T follicular helper cell (primary cell): ENCODE measurements around the gene COL9A2.

Experiments
- DNase-seq: peaks from one replicate; pipeline ENCODE4 v3.0.0-alpha.2; 2020; ENCODE audit warnings: low read depth

The COL9A2 gene

DNA sequence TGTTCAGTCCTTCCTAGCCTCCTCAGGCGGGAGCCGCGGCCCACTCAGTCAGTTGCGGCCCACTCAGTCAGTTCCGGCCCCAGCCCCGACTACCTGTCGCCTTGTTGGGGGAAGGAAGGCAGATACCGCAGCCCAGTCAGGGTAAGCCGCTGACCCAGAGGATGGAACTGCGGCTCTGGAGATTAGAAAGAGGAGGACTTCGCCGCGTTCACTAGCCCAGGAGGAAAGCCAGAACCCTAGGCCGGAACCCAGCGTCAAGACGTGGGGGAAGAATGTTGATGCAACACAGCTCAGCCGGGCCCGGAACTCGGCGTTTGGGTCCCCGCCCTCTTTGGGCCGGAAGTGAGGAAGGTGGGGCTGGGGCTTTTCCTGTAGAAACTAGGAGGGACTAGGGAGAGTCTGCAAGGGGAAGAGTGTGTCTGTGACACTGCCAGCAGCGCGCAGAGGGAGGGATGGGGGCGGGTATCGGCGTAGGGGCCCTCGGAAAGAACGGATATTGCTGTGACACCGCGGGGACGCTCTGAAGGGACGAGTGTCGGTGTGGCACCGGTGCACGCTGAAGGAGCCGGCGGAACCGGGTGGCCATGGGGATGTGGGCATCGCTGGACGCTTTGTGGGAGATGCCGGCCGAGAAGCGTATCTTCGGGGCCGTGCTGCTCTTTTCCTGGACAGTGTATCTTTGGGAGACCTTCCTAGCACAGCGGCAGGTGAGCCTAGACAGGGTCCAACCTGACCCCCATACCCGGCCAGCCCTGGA lies 59.2 kb downstream of the COL9A2 start, which contains the start of gene ZMPSTE24:
Gene ZMPSTE24 (plus strand): TSS at position 549 of the 757 bp plus-strand sequence. CDS start 36 bp downstream, at position 585.
- DNase-seq, result peak; percentile 95

- DNase-seq, result no peak
These were observed 59.8 kb downstream of the COL9A2 start for GRCh38 chr1:40257313-40257687.

- DNase-seq, result no peak
These were observed 60.5 kb downstream of the COL9A2 start for GRCh38 chr1:40256401-40257084.

- no peak for DNase-seq
These were observed 61.9 kb downstream of the COL9A2 start for GRCh38 chr1:40255231-40255630.

- DNase-seq, result no peak
These were observed 64.5 kb downstream of the COL9A2 start for GRCh38 chr1:40252601-40253000.

DNA sequence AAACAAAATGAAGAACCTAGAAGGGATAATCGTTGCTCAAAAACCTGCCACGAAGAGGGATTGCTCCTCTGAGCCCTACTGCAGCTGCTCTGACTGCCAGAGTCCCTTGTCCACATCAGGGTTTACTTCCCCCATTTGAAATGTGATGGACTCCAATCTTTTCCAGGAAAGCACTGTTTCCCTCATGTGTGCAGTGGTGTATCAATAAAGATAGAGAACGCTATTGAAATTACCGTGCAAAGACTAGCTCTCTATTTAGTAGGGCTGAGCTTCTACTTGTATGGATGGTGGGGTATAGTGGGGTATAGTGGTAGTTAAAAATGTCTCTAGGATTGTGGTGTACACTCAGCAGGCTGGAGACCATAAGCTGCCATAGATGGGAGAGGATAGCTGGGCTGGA lies 65.6 kb downstream of the COL9A2 start:
- DNase-seq, result no peak
